ENCODE data around the gene MRPL1.
"Not testable (repeated sequence)": the region's sequence is repeated elsewhere in the genome, so short reads cannot be mapped to it uniquely, and the experiment has no call there.

GRCh38 chr4:77945929-77946328 lies 83.3 kb downstream of the MRPL1 start:
- not testable (repeated sequence) for TF ChIP-seq CTCF, POLR2AphosphoS5 (IDR thresholded peaks at IDR 0.05)

Measured in breast epithelium (tissue), 3 donors.